Measurements from ENCODE around the gene SYP. TPM values are rescaled to one million over a fixed set of nuclear protein-coding genes. Genes with fewer than 3 reads are reported as not detected.

The SYP gene
- polyA plus RNA-seq, 1 of the 3 experiments (the other 2 are of a cell fraction): 0.76 TPM

DNA sequence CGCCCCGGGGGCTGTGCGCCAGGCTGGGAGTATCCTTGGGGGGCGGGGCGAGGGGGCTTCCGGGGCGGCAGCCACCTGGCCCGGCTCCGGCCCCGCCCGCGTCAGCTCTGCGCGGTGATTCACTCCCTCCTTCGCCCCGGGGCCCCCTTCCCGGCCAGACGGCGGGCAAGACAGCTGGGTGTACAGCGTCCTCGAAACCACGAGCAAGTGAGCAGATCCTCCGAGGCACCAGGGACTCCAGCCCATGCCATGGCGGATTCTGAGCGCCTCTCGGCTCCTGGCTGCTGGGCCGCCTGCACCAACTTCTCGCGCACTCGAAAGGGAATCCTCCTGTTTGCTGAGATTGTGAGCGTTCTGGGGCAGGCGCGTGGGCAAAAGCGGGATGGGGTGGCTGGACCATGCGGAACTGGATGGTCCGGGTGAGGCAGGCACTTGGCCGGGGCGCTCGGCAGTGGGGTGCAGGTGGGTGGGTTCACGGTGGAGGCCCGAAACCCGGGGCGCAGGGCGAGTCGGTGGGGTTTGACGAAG lies 28.2 kb downstream of the SYP start, which contains the start of gene PLP2 (continued):
- TF ChIP-seq NFIC (IDR thresholded peaks at IDR 0.05; ENCODE audit: borderline replicate concordance) (no peak), EZH2phosphoT487 (IDR thresholded peaks at IDR 0.05; ENCODE audit: borderline replicate concordance, low read depth) (no peak), YY1 (IDR thresholded peaks at IDR 0.05; ENCODE audit: low read depth) (no peak), SIN3A (IDR thresholded peaks at IDR 0.05; ENCODE audit: borderline replicate concordance, low read depth, low read length) (no peak)

GRCh38 chrX:49167740-49168108 lies 32.3 kb downstream of the SYP start:
- H3K27me3 ChIP-seq (ENCODE audit: insufficient read depth): no peaks in the 10 kb centered on the region; the same call in 1 of the 2 replicates
- H3K4me1 ChIP-seq (ENCODE audit: control insufficient read depth in 1 of 2, insufficient read depth in 2 of 2, low read depth in 1 of 2, low read length in 1 of 2): peaks cover 4 to 11% of the 10 kb centered on the region in 2 experiments; a peak in 1 of 4 replicates
- H3K79me2 ChIP-seq (ENCODE audit: insufficient read depth): peaks cover 9% of the 10 kb centered on the region; the same call in 1 of the 2 replicates
- 67% methylated on average over 3 of the region's 3 CpGs for WGBS (ENCODE audit: low lambda C conversion rate)
- no peaks in the 10 kb centered on the region for H3K36me3 ChIP-seq (replicated peaks in 1 of 2; ENCODE audit: control insufficient read depth in 1 of 2, insufficient read depth in 2 of 2, low read length in 1 of 2)
- no peak overlapping the region for H3K9ac ChIP-seq
- peaks cover 9% of the 10 kb centered on the region for H3F3A ChIP-seq (replicated peaks; ENCODE audit: insufficient read depth)
- peak overlapping the region; percentile 69 for H3K4me2 ChIP-seq
- H3K9me3 ChIP-seq: no peaks in the 10 kb centered on the region
- H3K4me3 ChIP-seq (ENCODE audit: low read depth in 2 of 2, low read length in 1 of 2): no peak overlapping the region; a peak in 1 of 4 replicates
- no peaks in the 10 kb centered on the region for H4K20me1 ChIP-seq (ENCODE audit: insufficient read depth)
- ChIA-PET POLR2A (no interaction called here), CTCF (interaction anchor here (0.8 kb wide), 1 partner anchor 12 kb away, joined by 3 read pairs; no protein-coding TSS in a partner anchor)
- DNase-seq: no peak
- H2AFZ ChIP-seq (ENCODE audit: low read depth): no peak overlapping the region; the same call in 1 of the 2 replicates
- peak overlapping the region in 1 of 2 experiments; percentile 75; a peak in 2 of 4 replicates for H3K27ac ChIP-seq (ENCODE audit: low read depth in 2 of 2, low read length in 1 of 2)
- H3K9me2 ChIP-seq: no peaks in the 10 kb centered on the region
- TF ChIP-seq, protein P1, sequence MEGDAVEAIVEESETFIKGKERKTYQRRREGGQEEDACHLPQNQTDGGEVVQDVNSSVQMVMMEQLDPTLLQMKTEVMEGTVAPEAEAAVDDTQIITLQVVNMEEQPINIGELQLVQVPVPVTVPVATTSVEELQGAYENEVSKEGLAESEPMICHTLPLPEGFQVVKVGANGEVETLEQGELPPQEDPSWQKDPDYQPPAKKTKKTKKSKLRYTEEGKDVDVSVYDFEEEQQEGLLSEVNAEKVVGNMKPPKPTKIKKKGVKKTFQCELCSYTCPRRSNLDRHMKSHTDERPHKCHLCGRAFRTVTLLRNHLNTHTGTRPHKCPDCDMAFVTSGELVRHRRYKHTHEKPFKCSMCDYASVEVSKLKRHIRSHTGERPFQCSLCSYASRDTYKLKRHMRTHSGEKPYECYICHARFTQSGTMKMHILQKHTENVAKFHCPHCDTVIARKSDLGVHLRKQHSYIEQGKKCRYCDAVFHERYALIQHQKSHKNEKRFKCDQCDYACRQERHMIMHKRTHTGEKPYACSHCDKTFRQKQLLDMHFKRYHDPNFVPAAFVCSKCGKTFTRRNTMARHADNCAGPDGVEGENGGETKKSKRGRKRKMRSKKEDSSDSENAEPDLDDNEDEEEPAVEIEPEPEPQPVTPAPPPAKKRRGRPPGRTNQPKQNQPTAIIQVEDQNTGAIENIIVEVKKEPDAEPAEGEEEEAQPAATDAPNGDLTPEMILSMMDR (IDR thresholded peaks at IDR 0.05): no peak
- TF ChIP-seq RXRA (IDR thresholded peaks at IDR 0.05; ENCODE audit: borderline replicate concordance, low read depth) (no peak), ELF1 (IDR thresholded peaks at IDR 0.05) (no peak), FOXM1 (IDR thresholded peaks at IDR 0.05; ENCODE audit: low read depth) (no peak), EP300 (IDR thresholded peaks at IDR 0.05; ENCODE audit: borderline replicate concordance in 1 of 2, low read depth in 1 of 2, low read length in 1 of 2) (no peak), FOSL2 (IDR thresholded peaks at IDR 0.05; ENCODE audit: borderline replicate concordance, low read depth) (no peak), TAF1 (IDR thresholded peaks at IDR 0.05; ENCODE audit: borderline replicate concordance, low read depth, low read length) (no peak), POLR2AphosphoS5 (IDR thresholded peaks at IDR 0.05; ENCODE audit: low read depth, low read length) (no peak), IRF3 (IDR thresholded peaks at IDR 0.05; ENCODE audit: low read depth, low read length) (no peak), GATA2 (CRISPR knock-in tag; IDR thresholded peaks at IDR 0.05) (no peak)
- TF ChIP-seq, protein P2, sequence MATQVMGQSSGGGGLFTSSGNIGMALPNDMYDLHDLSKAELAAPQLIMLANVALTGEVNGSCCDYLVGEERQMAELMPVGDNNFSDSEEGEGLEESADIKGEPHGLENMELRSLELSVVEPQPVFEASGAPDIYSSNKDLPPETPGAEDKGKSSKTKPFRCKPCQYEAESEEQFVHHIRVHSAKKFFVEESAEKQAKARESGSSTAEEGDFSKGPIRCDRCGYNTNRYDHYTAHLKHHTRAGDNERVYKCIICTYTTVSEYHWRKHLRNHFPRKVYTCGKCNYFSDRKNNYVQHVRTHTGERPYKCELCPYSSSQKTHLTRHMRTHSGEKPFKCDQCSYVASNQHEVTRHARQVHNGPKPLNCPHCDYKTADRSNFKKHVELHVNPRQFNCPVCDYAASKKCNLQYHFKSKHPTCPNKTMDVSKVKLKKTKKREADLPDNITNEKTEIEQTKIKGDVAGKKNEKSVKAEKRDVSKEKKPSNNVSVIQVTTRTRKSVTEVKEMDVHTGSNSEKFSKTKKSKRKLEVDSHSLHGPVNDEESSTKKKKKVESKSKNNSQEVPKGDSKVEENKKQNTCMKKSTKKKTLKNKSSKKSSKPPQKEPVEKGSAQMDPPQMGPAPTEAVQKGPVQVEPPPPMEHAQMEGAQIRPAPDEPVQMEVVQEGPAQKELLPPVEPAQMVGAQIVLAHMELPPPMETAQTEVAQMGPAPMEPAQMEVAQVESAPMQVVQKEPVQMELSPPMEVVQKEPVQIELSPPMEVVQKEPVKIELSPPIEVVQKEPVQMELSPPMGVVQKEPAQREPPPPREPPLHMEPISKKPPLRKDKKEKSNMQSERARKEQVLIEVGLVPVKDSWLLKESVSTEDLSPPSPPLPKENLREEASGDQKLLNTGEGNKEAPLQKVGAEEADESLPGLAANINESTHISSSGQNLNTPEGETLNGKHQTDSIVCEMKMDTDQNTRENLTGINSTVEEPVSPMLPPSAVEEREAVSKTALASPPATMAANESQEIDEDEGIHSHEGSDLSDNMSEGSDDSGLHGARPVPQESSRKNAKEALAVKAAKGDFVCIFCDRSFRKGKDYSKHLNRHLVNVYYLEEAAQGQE (IDR thresholded peaks at IDR 0.05; ENCODE audit: low read depth, low read length): no peak

All from SK-N-SH (cell line).